ENCODE data around the gene ZNF879.

DNA sequence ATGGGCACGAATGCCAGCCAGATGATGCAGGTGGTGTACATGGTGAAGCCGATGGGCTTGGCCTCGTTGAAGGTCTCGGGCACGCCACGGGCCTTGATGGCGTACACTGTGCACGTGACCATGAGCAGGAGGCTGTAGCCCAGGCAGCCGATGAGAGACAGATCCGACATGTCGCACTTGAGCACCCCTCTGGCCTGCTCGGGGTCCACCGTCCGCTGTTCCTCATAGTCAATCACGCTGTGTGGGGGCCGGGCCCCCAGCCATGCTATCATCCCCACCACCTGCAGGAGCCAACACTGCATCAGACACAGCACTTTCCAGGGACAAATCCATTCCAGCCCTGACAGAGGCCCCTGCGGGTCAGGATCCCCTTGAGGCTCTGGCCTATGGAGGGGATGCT lies 40.7 kb upstream of the ZNF879 start:
- TF ChIP-seq, protein P1, sequence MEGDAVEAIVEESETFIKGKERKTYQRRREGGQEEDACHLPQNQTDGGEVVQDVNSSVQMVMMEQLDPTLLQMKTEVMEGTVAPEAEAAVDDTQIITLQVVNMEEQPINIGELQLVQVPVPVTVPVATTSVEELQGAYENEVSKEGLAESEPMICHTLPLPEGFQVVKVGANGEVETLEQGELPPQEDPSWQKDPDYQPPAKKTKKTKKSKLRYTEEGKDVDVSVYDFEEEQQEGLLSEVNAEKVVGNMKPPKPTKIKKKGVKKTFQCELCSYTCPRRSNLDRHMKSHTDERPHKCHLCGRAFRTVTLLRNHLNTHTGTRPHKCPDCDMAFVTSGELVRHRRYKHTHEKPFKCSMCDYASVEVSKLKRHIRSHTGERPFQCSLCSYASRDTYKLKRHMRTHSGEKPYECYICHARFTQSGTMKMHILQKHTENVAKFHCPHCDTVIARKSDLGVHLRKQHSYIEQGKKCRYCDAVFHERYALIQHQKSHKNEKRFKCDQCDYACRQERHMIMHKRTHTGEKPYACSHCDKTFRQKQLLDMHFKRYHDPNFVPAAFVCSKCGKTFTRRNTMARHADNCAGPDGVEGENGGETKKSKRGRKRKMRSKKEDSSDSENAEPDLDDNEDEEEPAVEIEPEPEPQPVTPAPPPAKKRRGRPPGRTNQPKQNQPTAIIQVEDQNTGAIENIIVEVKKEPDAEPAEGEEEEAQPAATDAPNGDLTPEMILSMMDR (IDR thresholded peaks at IDR 0.05), result no peak
- TF ChIP-seq ZFX (IDR thresholded peaks at IDR 0.05; ENCODE audit: borderline replicate concordance), result no peak
